RWPE2 (cell line): ENCODE data around the gene WFDC1.

ENCODE experiments used
- ATAC-seq: fragments of 200-7000 bp; cut with Tn5 transposase; 3 replicates; pipeline ENCODE4 v1.9.1; 2021; ENCODE audit warnings: low read depth
- DNase-seq: peaks from one replicate; pipeline ENCODE4 v3.0.0-alpha.2; 2020; ENCODE audit warnings: low spot score
- H3K27ac ChIP-seq: fragments of 450-650 bp; 2 replicates; pipeline ENCODE4 v1.5.1; 2017; ENCODE audit warnings: mild to moderate bottlenecking; ENCODE audit not compliant: poor library complexity, severe bottlenecking
- H3K27me3 ChIP-seq: fragments of 250-450 bp; sonication (Bioruptor Pico); 2 replicates; pipeline ENCODE4 v1.5.1; 2021; ENCODE audit warnings: mild to moderate bottlenecking, moderate library complexity; ENCODE audit not compliant: insufficient read depth, poor library complexity, severe bottlenecking
- H3K36me3 ChIP-seq: fragments of 250-450 bp; sonication (Bioruptor Pico); 2 replicates; pipeline ENCODE4 v1.5.1; 2020; ENCODE audit warnings: low read depth, mild to moderate bottlenecking, moderate library complexity
- H3K4me1 ChIP-seq: fragments of 250-450 bp; sonication (Bioruptor Pico); 2 replicates; pipeline ENCODE4 v1.5.1; 2021; ENCODE audit warnings: mild to moderate bottlenecking, moderate library complexity; ENCODE audit not compliant: insufficient read depth, poor library complexity, severe bottlenecking
- H3K4me3 ChIP-seq: fragments of 250-450 bp; sonication (Bioruptor Pico); 2 replicates; pipeline ENCODE4 v1.5.1; 2021; ENCODE audit warnings: mild to moderate bottlenecking, moderate library complexity; ENCODE audit not compliant: severe bottlenecking
- H3K9me3 ChIP-seq: fragments of 250-450 bp; sonication (Bioruptor Pico); 2 replicates; pipeline ENCODE4 v1.5.1; 2021; ENCODE audit warnings: mild to moderate bottlenecking, moderate library complexity; ENCODE audit not compliant: severe bottlenecking
- CTCF ChIP-seq: fragments of 450-650 bp; IDR thresholded peaks from one replicate; pipeline ENCODE4 v1.5.1; 2017; ENCODE audit warnings: mild to moderate bottlenecking, moderate library complexity; ENCODE audit not compliant: poor library complexity, severe bottlenecking

Gene WFDC1

GRCh38 chr16:84271037-84271436 lies 23.6 kb upstream of the WFDC1 start:
- ATAC-seq, result no peak
- no peak for TF ChIP-seq CTCF
- no peaks in the 10 kb centered on the region for H3K4me1 ChIP-seq
- no peaks in the 10 kb centered on the region for H3K9me3 ChIP-seq
- no peak for DNase-seq
- no peak overlapping the region for H3K27ac ChIP-seq
- H3K4me3 ChIP-seq, result no peak overlapping the region
- H3K27me3 ChIP-seq, result no peaks in the 10 kb centered on the region
- no peaks in the 10 kb centered on the region for H3K36me3 ChIP-seq

GRCh38 chr16:84271866-84272265 lies 22.8 kb upstream of the WFDC1 start:
- DNase-seq (no peak), ATAC-seq (no peak)
- Histone ChIP-seq H3K4me3 (no peak overlapping the region), H3K27ac (no peak overlapping the region), H3K9me3 (no peaks in the 10 kb centered on the region), H3K36me3 (no peaks in the 10 kb centered on the region), H3K4me1 (no peaks in the 10 kb centered on the region), H3K27me3 (no peaks in the 10 kb centered on the region)
- TF ChIP-seq CTCF, result no peak

GRCh38 chr16:84272740-84273320 lies 21.8 kb upstream of the WFDC1 start:
- Histone ChIP-seq H3K27me3 (no peaks in the 10 kb centered on the region), H3K4me3 (no peak overlapping the region), H3K36me3 (no peaks in the 10 kb centered on the region), H3K4me1 (no peaks in the 10 kb centered on the region), H3K9me3 (no peaks in the 10 kb centered on the region), H3K27ac (no peak overlapping the region)
- DNase-seq, result no peak
- no peak for ATAC-seq
- TF ChIP-seq CTCF, result no peak

GRCh38 chr16:84274515-84274914 lies 20.2 kb upstream of the WFDC1 start:
- no peak for TF ChIP-seq CTCF
- DNase-seq, result no peak
- no peaks in the 10 kb centered on the region for H3K9me3 ChIP-seq
- H3K4me1 ChIP-seq, result no peaks in the 10 kb centered on the region
- no peaks in the 10 kb centered on the region for H3K36me3 ChIP-seq
- H3K27me3 ChIP-seq, result no peaks in the 10 kb centered on the region
- ATAC-seq, result no peak
- no peak overlapping the region for H3K4me3 ChIP-seq
- no peak overlapping the region for H3K27ac ChIP-seq

- Histone ChIP-seq H3K27ac (no peak overlapping the region), H3K9me3 (no peaks in the 10 kb centered on the region), H3K4me3 (no peak overlapping the region), H3K36me3 (no peaks in the 10 kb centered on the region), H3K27me3 (no peaks in the 10 kb centered on the region), H3K4me1 (no peaks in the 10 kb centered on the region)
- DNase-seq (no peak), ATAC-seq (no peak)
- no peak for TF ChIP-seq CTCF
Measured at GRCh38 chr16:84275585-84276151, 19.0 kb upstream of the WFDC1 start.
